ENCODE data around the gene RGL3. TPM values are rescaled to one million over a fixed set of nuclear protein-coding genes. Genes with fewer than 3 reads are reported as not detected.

Gene RGL3
- total and polyA plus RNA-seq, 4 donors = 2.4 to 19.8 (median 7.8) TPM

DNA sequence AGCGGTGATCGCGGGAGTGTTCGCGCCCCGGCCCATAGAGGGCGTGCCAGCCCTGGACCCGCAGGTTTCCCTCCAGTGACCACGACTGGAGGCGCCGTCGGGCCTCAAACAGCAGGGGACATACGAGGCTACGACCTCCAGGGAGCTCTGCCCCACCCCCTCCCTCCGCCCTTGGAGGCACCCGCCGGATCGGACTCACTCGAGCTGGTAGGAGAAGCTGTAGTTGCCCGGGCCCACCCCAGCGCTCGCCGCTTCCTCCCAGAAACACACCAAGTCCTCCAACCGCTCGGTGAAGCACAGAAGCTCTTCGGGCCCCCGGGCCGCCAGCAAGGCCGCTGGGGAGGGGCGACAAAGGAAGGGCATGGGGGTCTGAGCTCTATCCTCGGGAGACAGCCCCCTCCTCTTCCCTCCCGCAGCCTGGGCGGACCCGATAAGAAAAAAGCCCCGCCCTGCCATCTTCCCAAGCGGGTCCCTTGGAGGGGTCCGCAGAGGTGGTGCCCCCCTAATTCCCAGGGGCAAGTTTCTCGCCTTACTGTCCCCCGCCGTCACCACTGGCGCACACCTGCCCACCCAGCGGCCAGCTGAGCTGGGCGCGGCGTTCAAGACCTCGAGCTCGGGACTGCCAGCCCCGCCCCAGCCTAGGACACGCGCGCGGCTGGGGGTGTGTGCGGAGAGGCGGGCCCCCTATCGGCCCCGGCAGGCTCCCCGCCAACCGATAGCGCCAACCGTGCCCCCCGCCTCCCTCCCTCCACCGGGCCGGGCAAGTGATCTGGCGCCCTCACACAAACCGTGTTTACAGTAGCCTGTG, 36.0 kb downstream of the RGL3 start:
- H3K4me1 ChIP-seq (ENCODE audit: control insufficient read depth in 4 of 4, insufficient read depth in 4 of 4, low read length in 3 of 4) = peaks cover 5 to 40% (median 23%) of the 10 kb centered on the region in 4 donors
- 3% methylated on average over 65 of the region's 65 CpGs for WGBS
- H3K4me3 ChIP-seq (ENCODE audit: low read depth in 1 of 3, low read length in 3 of 3) = peak overlapping the region in 1 of 3 donors; percentile 41
- H3K27ac ChIP-seq (ENCODE audit: low read depth in 1 of 2, low read length in 2 of 2) = peak overlapping the region; percentile 2 to 50
- no peaks in the 10 kb centered on the region for H3K9me3 ChIP-seq (ENCODE audit: control insufficient read depth in 4 of 4, low read length in 3 of 4)
- no peak for TF ChIP-seq FOXA2 (IDR thresholded peaks at IDR 0.05)
- no peak for TF ChIP-seq EGR1 (IDR thresholded peaks at IDR 0.05; ENCODE audit: low read depth in 2 of 2)
- TF ChIP-seq, protein P1, sequence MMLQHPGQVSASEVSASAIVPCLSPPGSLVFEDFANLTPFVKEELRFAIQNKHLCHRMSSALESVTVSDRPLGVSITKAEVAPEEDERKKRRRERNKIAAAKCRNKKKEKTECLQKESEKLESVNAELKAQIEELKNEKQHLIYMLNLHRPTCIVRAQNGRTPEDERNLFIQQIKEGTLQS (IDR thresholded peaks at IDR 0.05) = no peak
- TF ChIP-seq, protein P2, sequence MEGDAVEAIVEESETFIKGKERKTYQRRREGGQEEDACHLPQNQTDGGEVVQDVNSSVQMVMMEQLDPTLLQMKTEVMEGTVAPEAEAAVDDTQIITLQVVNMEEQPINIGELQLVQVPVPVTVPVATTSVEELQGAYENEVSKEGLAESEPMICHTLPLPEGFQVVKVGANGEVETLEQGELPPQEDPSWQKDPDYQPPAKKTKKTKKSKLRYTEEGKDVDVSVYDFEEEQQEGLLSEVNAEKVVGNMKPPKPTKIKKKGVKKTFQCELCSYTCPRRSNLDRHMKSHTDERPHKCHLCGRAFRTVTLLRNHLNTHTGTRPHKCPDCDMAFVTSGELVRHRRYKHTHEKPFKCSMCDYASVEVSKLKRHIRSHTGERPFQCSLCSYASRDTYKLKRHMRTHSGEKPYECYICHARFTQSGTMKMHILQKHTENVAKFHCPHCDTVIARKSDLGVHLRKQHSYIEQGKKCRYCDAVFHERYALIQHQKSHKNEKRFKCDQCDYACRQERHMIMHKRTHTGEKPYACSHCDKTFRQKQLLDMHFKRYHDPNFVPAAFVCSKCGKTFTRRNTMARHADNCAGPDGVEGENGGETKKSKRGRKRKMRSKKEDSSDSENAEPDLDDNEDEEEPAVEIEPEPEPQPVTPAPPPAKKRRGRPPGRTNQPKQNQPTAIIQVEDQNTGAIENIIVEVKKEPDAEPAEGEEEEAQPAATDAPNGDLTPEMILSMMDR (IDR thresholded peaks at IDR 0.05; ENCODE audit: low read depth, low read length, missing input control) = peak; percentile 62
- TF ChIP-seq RAD21 (IDR thresholded peaks at IDR 0.05) = peak; percentile 61 to 77
- no peaks in the 10 kb centered on the region for H3K36me3 ChIP-seq (ENCODE audit: control insufficient read depth in 4 of 4, insufficient read depth in 3 of 4, low read depth in 1 of 4, low read length in 3 of 4)
- DNase-seq (ENCODE audit: low spot score) = peak; percentile 87
- no peaks in the 10 kb centered on the region for H3K27me3 ChIP-seq (ENCODE audit: control insufficient read depth in 4 of 4, insufficient read depth in 4 of 4, low read length in 3 of 4)
- H3K9ac ChIP-seq (ENCODE audit: low read depth in 1 of 2, low read length in 2 of 2) = no peak overlapping the region

DNA sequence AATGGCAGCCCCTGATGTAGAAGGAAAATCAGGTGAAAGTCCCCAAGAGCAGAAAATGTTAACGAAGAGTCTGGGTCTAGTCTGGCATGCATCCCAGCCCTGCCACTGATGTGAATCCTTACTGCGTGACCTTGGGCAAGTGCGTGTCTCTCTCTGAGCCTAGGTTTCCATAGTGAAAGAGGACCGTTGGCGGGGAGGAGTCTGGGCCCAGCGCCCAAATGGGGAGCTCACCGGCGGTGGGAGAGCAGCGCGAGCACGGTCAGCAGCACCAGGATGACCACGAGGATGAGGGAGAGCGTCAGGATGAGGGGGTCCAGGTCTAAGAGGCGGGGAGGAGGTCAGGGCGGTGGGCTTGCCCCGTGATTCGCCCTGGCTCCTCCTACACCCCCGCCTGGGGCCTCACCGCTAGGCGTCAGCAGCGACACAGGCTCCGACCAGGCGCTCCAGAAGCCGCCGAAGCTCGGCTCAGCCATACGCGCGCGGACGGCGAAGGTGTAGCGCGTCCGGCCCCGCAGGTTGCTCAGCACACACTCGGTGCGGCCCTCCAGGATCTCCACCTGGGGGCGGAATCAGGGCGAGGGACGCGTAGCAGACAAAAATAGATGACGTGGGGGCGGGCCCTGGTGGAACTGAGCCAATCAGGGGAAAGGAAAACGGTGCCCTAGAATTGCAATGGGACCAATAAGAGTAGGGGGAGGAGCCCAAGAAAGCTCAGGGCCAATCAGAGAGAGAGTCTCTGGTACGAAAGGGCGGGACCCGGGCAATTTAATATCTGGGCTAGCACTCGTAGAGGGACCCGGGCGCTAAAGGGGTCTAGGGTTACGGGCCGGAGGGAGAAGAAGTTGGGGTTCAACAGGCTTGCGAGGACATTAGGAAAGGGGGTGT, 38.2 kb downstream of the RGL3 start:
- Histone ChIP-seq H3K9ac (ENCODE audit: low read depth in 1 of 2, low read length in 2 of 2) (peak overlapping the region in 1 of 2 donors; percentile 70), H3K4me3 (ENCODE audit: low read depth in 1 of 3, low read length in 3 of 3) (peak overlapping the region; percentile 47 to 60 (median 51)), H3K4me1 (ENCODE audit: control insufficient read depth in 4 of 4, insufficient read depth in 4 of 4, low read length in 3 of 4) (peaks cover 8 to 54% (median 29%) of the 10 kb centered on the region in 4 donors), H3K9me3 (ENCODE audit: control insufficient read depth in 4 of 4, low read length in 3 of 4) (no peaks in the 10 kb centered on the region), H3K27me3 (ENCODE audit: control insufficient read depth in 4 of 4, insufficient read depth in 4 of 4, low read length in 3 of 4) (no peaks in the 10 kb centered on the region), H3K36me3 (ENCODE audit: control insufficient read depth in 4 of 4, insufficient read depth in 3 of 4, low read depth in 1 of 4, low read length in 3 of 4) (no peaks in the 10 kb centered on the region), H3K27ac (ENCODE audit: low read depth in 1 of 2, low read length in 2 of 2) (peak overlapping the region; percentile 74 to 83)
- 3% methylated on average over 54 of the region's 54 CpGs for WGBS
- peak; percentile 91 for DNase-seq (ENCODE audit: low spot score)
- TF ChIP-seq EGR1 (IDR thresholded peaks at IDR 0.05; ENCODE audit: low read depth in 2 of 2) = no peak
- TF ChIP-seq, protein P3, sequence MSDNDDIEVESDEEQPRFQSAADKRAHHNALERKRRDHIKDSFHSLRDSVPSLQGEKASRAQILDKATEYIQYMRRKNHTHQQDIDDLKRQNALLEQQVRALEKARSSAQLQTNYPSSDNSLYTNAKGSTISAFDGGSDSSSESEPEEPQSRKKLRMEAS (IDR thresholded peaks at IDR 0.05) = no peak
- TF ChIP-seq, protein P4, sequence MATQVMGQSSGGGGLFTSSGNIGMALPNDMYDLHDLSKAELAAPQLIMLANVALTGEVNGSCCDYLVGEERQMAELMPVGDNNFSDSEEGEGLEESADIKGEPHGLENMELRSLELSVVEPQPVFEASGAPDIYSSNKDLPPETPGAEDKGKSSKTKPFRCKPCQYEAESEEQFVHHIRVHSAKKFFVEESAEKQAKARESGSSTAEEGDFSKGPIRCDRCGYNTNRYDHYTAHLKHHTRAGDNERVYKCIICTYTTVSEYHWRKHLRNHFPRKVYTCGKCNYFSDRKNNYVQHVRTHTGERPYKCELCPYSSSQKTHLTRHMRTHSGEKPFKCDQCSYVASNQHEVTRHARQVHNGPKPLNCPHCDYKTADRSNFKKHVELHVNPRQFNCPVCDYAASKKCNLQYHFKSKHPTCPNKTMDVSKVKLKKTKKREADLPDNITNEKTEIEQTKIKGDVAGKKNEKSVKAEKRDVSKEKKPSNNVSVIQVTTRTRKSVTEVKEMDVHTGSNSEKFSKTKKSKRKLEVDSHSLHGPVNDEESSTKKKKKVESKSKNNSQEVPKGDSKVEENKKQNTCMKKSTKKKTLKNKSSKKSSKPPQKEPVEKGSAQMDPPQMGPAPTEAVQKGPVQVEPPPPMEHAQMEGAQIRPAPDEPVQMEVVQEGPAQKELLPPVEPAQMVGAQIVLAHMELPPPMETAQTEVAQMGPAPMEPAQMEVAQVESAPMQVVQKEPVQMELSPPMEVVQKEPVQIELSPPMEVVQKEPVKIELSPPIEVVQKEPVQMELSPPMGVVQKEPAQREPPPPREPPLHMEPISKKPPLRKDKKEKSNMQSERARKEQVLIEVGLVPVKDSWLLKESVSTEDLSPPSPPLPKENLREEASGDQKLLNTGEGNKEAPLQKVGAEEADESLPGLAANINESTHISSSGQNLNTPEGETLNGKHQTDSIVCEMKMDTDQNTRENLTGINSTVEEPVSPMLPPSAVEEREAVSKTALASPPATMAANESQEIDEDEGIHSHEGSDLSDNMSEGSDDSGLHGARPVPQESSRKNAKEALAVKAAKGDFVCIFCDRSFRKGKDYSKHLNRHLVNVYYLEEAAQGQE (IDR thresholded peaks at IDR 0.05) = peak; percentile 86
- peak; percentile 72 for TF ChIP-seq SP1 (IDR thresholded peaks at IDR 0.05)
- no peak for TF ChIP-seq JUND (IDR thresholded peaks at IDR 0.05)
- TF ChIP-seq FOXA2 (IDR thresholded peaks at IDR 0.05) = no peak
- TF ChIP-seq, protein P5, sequence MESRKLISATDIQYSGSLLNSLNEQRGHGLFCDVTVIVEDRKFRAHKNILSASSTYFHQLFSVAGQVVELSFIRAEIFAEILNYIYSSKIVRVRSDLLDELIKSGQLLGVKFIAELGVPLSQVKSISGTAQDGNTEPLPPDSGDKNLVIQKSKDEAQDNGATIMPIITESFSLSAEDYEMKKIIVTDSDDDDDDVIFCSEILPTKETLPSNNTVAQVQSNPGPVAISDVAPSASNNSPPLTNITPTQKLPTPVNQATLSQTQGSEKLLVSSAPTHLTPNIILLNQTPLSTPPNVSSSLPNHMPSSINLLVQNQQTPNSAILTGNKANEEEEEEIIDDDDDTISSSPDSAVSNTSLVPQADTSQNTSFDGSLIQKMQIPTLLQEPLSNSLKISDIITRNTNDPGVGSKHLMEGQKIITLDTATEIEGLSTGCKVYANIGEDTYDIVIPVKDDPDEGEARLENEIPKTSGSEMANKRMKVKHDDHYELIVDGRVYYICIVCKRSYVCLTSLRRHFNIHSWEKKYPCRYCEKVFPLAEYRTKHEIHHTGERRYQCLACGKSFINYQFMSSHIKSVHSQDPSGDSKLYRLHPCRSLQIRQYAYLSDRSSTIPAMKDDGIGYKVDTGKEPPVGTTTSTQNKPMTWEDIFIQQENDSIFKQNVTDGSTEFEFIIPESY (IDR thresholded peaks at IDR 0.05) = no peak
- TF ChIP-seq FOXA1 (IDR thresholded peaks at IDR 0.05) = peak; percentile 9
- TF ChIP-seq RXRA (IDR thresholded peaks at IDR 0.05) = peak in 1 of 2 donors; percentile 7
- TF ChIP-seq HNF4A (conservative IDR thresholded peaks at IDR 0.05) = no peak
- TF ChIP-seq RAD21 (IDR thresholded peaks at IDR 0.05) = peak; percentile 70 to 71
- no peak for TF ChIP-seq TAF1 (conservative IDR thresholded peaks at IDR 0.05)
- TF ChIP-seq, protein P1 (IDR thresholded peaks at IDR 0.05) = no peak
- TF ChIP-seq HNF4G (IDR thresholded peaks at IDR 0.05) = no peak
- peak; percentile 64 for TF ChIP-seq NR2F2 (IDR thresholded peaks at IDR 0.05)
- no peak for TF ChIP-seq GABPA (IDR thresholded peaks at IDR 0.05 in 1 of 2, conservative IDR thresholded peaks at IDR 0.05 in 1 of 2)
- peak; percentile 59 for TF ChIP-seq YY1 (IDR thresholded peaks at IDR 0.05)
- TF ChIP-seq, protein P2 (IDR thresholded peaks at IDR 0.05; ENCODE audit: low read depth, low read length, missing input control) = peak; percentile 50

Data from liver (tissue), 9 donors.